Measurements from ENCODE around the gene JPT1.

DNA sequence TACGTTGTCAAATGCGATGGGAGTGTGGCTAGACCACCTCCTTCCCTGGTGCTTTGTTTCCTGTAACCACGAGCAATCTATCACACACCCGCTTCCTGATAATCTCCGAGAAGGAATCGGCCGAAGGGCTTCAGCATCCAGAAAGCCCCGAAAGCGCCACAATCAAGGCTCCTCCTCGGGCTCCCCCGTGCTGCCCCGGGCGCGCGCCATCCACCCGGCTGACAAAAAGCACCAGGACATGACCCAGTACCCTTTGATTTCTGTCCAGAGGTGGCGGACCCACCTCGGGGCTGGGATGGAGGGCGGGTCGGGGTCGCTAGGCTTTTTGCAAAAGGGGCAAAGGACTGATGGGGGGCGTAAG lies 45.3 kb downstream of the JPT1 start:
- TF ChIP-seq EGR1 (IDR thresholded peaks at IDR 0.05) (no peak), NFIC (IDR thresholded peaks at IDR 0.05) (no peak), CREB1 (IDR thresholded peaks at IDR 0.05; ENCODE audit: low read depth) (no peak), TAF1 (IDR thresholded peaks at IDR 0.05; ENCODE audit: low read depth) (no peak), TCF12 (IDR thresholded peaks at IDR 0.05; ENCODE audit: low read depth) (no peak), RAD21 (IDR thresholded peaks at IDR 0.05; ENCODE audit: low read depth) (no peak), FOXM1 (IDR thresholded peaks at IDR 0.05; ENCODE audit: borderline replicate concordance, low read depth) (no peak)
- TF ChIP-seq, protein P1, sequence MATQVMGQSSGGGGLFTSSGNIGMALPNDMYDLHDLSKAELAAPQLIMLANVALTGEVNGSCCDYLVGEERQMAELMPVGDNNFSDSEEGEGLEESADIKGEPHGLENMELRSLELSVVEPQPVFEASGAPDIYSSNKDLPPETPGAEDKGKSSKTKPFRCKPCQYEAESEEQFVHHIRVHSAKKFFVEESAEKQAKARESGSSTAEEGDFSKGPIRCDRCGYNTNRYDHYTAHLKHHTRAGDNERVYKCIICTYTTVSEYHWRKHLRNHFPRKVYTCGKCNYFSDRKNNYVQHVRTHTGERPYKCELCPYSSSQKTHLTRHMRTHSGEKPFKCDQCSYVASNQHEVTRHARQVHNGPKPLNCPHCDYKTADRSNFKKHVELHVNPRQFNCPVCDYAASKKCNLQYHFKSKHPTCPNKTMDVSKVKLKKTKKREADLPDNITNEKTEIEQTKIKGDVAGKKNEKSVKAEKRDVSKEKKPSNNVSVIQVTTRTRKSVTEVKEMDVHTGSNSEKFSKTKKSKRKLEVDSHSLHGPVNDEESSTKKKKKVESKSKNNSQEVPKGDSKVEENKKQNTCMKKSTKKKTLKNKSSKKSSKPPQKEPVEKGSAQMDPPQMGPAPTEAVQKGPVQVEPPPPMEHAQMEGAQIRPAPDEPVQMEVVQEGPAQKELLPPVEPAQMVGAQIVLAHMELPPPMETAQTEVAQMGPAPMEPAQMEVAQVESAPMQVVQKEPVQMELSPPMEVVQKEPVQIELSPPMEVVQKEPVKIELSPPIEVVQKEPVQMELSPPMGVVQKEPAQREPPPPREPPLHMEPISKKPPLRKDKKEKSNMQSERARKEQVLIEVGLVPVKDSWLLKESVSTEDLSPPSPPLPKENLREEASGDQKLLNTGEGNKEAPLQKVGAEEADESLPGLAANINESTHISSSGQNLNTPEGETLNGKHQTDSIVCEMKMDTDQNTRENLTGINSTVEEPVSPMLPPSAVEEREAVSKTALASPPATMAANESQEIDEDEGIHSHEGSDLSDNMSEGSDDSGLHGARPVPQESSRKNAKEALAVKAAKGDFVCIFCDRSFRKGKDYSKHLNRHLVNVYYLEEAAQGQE (IDR thresholded peaks at IDR 0.05; ENCODE audit: low read depth): no peak
- TF ChIP-seq, protein P2, sequence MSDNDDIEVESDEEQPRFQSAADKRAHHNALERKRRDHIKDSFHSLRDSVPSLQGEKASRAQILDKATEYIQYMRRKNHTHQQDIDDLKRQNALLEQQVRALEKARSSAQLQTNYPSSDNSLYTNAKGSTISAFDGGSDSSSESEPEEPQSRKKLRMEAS (IDR thresholded peaks at IDR 0.05): no peak

Measured in Ishikawa (cell line).